GM10248 (cell line): ENCODE results near the gene TLK2.

Experiments
- CTCF ChIA-PET: fragments of 300-600 bp; sonication (Branson Sonifier 250); formaldehyde crosslinking; extraction: SDS; loops from one replicate; lab custom pipeline; 2021; ENCODE audit warnings: antibody characterized with exemption; lab: Yijun Ruan, JAX
- POLR2A ChIA-PET: fragments of 350-650 bp; sonication (Branson Sonifier 250); formaldehyde crosslinking; extraction: SDS; loops from one replicate; lab custom pipeline; 2020; ENCODE audit warnings: antibody characterized with exemption; lab: Yijun Ruan, JAX
- DNase-seq: peaks from one replicate; pipeline ENCODE4 v3.0.0; 2012; ENCODE audit errors: extremely low spot score
- CTCF ChIP-seq: IDR thresholded peaks from 2 replicates; pipeline ENCODE4 v1.5.1; 2012; ENCODE audit warnings: mild to moderate bottlenecking, low read depth; ENCODE audit errors: extremely low read depth, missing control alignments, control extremely low read depth

Gene TLK2

GRCh38 chr17:62614142-62614541, 135.5 kb downstream of the TLK2 start:
- ChIA-PET CTCF (no interaction called here), POLR2A (interaction anchor here (0.6 kb wide), 1 partner anchor 24 kb away, joined by 3 read pairs; no protein-coding TSS in a partner anchor)
- TF ChIP-seq CTCF = no peak
- no peak for DNase-seq

- ChIA-PET CTCF (no interaction called here), POLR2A (no interaction called here)
- DNase-seq = no peak
- TF ChIP-seq CTCF = no peak
These were observed 136.9 kb downstream of the TLK2 start for GRCh38 chr17:62615503-62615902.

GRCh38 chr17:62616993-62617893, 138.6 kb downstream of the TLK2 start:
- no peak for TF ChIP-seq CTCF
- CTCF ChIA-PET = no interaction called here
- DNase-seq = no peak
- POLR2A ChIA-PET = no interaction called here

GRCh38 chr17:62617894-62618472, 139.4 kb downstream of the TLK2 start:
- no peak for TF ChIP-seq CTCF
- no peak for DNase-seq
- ChIA-PET POLR2A (no interaction called here), CTCF (no interaction called here)

- DNase-seq = no peak
- POLR2A ChIA-PET = no interaction called here
- no peak for TF ChIP-seq CTCF
- CTCF ChIA-PET = interaction anchor here (1.0 to 1.3 kb wide), 3 partner anchors 10 to 42 kb away, joined by 3 to 4 read pairs (median 3); no protein-coding TSS in a partner anchor
These were observed 140.2 kb downstream of the TLK2 start for GRCh38 chr17:62618647-62619416.
